ENCODE results near the gene FHOD3. TPM values are rescaled to one million over a fixed set of nuclear protein-coding genes. Genes with fewer than 3 reads are reported as not detected.

FHOD3 gene
- total and polyA plus RNA-seq, 2 of the 13 experiments (the other 11 are each of a cell fraction or from before 2014, with no cell fraction given), result 0.07 TPM; not detected in 1

DNA sequence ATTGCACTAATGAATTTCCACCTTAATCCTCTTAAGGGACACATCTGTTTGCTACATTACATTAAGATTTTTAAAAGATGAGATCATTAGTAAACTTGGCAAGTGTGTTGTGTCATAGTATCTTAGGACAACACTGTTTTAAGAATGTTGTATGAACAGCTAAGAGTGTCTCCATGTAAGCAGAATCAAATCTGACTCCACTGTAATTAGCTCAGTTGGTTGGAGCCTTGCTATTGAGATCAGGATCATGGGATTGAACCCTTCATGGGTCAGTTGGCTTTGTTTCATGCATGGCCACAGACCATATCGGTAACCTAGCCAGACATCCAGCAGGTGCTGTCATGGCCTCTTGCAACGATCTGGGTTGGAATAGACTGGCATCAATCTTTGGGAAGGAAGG, 5.2 kb downstream of the FHOD3 start (continued):
- TF ChIP-seq NCOR1 (IDR thresholded peaks at IDR 0.05; ENCODE audit: borderline replicate concordance, low read length), result no peak
- TF ChIP-seq ZFP37 (CRISPR knock-in tag; IDR thresholded peaks at IDR 0.05; ENCODE audit: borderline replicate concordance), result no peak
- TF ChIP-seq, protein P1, sequence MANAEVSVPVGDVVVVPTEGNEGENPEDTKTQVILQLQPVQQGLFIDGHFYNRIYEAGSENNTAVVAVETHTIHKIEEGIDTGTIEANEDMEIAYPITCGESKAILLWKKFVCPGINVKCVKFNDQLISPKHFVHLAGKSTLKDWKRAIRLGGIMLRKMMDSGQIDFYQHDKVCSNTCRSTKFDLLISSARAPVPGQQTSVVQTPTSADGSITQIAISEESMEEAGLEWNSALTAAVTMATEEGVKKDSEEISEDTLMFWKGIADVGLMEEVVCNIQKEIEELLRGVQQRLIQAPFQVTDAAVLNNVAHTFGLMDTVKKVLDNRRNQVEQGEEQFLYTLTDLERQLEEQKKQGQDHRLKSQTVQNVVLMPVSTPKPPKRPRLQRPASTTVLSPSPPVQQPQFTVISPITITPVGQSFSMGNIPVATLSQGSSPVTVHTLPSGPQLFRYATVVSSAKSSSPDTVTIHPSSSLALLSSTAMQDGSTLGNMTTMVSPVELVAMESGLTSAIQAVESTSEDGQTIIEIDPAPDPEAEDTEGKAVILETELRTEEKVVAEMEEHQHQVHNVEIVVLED (CRISPR knock-in tag; IDR thresholded peaks at IDR 0.05; ENCODE audit: borderline replicate concordance), result no peak
- TF ChIP-seq ZNF773 (CRISPR knock-in tag; IDR thresholded peaks at IDR 0.05; ENCODE audit: borderline replicate concordance), result no peak
- TF ChIP-seq BHLHE40 (IDR thresholded peaks at IDR 0.05; ENCODE audit: low read length), result no peak
- TF ChIP-seq, protein P2, sequence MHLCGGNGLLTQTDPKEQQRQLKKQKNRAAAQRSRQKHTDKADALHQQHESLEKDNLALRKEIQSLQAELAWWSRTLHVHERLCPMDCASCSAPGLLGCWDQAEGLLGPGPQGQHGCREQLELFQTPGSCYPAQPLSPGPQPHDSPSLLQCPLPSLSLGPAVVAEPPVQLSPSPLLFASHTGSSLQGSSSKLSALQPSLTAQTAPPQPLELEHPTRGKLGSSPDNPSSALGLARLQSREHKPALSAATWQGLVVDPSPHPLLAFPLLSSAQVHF (CRISPR knock-in tag; IDR thresholded peaks at IDR 0.05), result no peak
- TF ChIP-seq ETV6 (CRISPR knock-in tag; conservative IDR thresholded peaks at IDR 0.05), result no peak

DNA sequence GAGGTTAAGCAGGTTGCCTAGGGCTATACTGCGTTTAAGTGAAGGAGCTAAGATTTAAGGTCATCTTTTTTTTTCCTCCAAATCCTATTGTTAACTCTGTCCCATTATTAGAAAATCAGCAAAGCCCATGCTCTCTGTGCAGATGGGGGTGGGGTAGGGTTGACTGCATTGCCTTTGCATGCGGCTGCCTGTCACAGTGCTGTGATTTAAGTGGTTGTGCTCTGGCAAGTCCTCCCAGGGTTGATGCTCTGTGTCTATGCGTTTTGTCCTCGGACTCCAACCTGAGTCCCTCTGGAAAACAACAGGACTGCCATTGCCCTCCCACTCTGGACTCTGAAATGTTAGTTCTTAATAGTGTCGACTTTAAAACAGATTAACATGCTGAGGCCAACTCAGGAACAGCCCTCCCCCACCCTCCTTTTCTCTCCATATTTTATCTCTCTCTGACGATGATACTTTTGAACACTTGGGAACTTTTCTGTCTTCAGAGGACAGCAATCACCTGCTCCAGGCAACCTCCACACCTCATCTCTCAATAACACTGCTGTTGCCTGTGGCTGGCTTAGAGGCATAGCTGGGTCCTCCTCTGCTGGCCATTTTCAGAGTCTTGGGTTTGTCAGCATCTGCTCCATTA, 5.8 kb downstream of the FHOD3 start:
- ATAC-seq (no peak), FAIRE-seq (no peak), DNase-seq (ENCODE audit: low spot score) (no peak)
- POLR2A ChIA-PET, result no interaction called here
- H3K4me2 ChIP-seq (ENCODE audit: low read depth, low read length), result no peak overlapping the region
- H3K27me3 ChIP-seq (ENCODE audit: control insufficient read depth in 1 of 2, insufficient read depth in 2 of 2, low read length in 2 of 2), result peaks cover 0 to 30% of the 10 kb centered on the region in 2 experiments; a peak in 3 of 5 replicates
- no peaks in the 10 kb centered on the region for H3K4me1 ChIP-seq (ENCODE audit: insufficient read depth, low read length)
- no peak for TF ChIP-seq ARHGAP35 (CRISPR knock-in tag; IDR thresholded peaks at IDR 0.05; ENCODE audit: borderline replicate concordance)
- no peak for TF ChIP-seq ZIK1 (CRISPR knock-in tag; IDR thresholded peaks at IDR 0.05; ENCODE audit: borderline replicate concordance, low read depth)
- no peak for TF ChIP-seq WIZ (CRISPR knock-in tag; IDR thresholded peaks at IDR 0.05)
- no peak for TF ChIP-seq TCF12 (IDR thresholded peaks at IDR 0.05)
- no peak for TF ChIP-seq TCF12 (CRISPR knock-in tag; IDR thresholded peaks at IDR 0.05)
- TF ChIP-seq ZBTB8A (CRISPR knock-in tag; IDR thresholded peaks at IDR 0.05; ENCODE audit: borderline replicate concordance, low read depth), result no peak
- no peak for TF ChIP-seq ZEB1 (IDR thresholded peaks at IDR 0.05; ENCODE audit: insufficient replicate concordance, low read depth)
- no peak for TF ChIP-seq ZBTB21 (CRISPR knock-in tag; IDR thresholded peaks at IDR 0.05)
- no peak for TF ChIP-seq SMARCE1 (IDR thresholded peaks at IDR 0.05; ENCODE audit: borderline replicate concordance)
- intact Hi-C loops (cut with micrococcal nuclease; ENCODE audit: unreplicated experiment), result no loop called here
- no peak overlapping the region for H3K4me3 ChIP-seq (replicated peaks in 1 of 3; ENCODE audit: insufficient read depth in 1 of 3, low read depth in 2 of 3, low read length in 3 of 3)
- no peak overlapping the region for H3K9ac ChIP-seq (ENCODE audit: insufficient read depth, low read depth, low read length)
- no peaks in the 10 kb centered on the region for H3K9me3 ChIP-seq (ENCODE audit: low read length)
- H2AFZ ChIP-seq (ENCODE audit: low read length), result no peak overlapping the region
- BruUV-seq (replicated peaks), result no TSS peak
- in situ Hi-C loops (cut with HindIII; ENCODE audit: extremely low pct_ligation_motif_present, low pct_unique_long_range_greater_than_20kb), result no loop called here
- H3K79me2 ChIP-seq (ENCODE audit: insufficient read depth, low read length), result no peaks in the 10 kb centered on the region
- no peaks in the 10 kb centered on the region for H4K20me1 ChIP-seq (ENCODE audit: insufficient read depth, low read length)
- no peaks in the 10 kb centered on the region for H3K36me3 ChIP-seq (replicated peaks in 1 of 2; ENCODE audit: control insufficient read depth in 1 of 2, insufficient read depth in 2 of 2, low read length in 2 of 2)
- H3K27ac ChIP-seq (ENCODE audit: extremely low read length, insufficient read depth, low read length), result no peak overlapping the region
- WGBS (ENCODE audit: low lambda C conversion rate), result 17% methylated on average over 6 of the region's 6 CpGs
- CTCF ChIA-PET (ENCODE audit: low intra/inter-chr PET ratio, low total read pairs), result no interaction called here

All from HepG2 (cell line).